ENCODE data around the gene FGF2. TPM values are rescaled to one million over a fixed set of nuclear protein-coding genes. Genes with fewer than 3 reads are reported as not detected.

The FGF2 gene
- 25.0 to 26.2 TPM (median 25.1 TPM) in 3 replicates for total RNA-seq
- long read RNA-seq, full-length matches to known transcripts = 6 of 11 reads
- long read RNA-seq, partial matches to known transcripts = 0 of 11 reads
- long read RNA-seq, other reads (novel, unspliced or antisense) = 5 of 11 reads

GRCh38 chr4:122826553-122827257 lies at the start of gene FGF2:
Gene FGF2 (plus strand): TSS chr4:122826831. CDS start chr4:122827175, 344 bp downstream.
- no peak for TF ChIP-seq CTCF (IDR thresholded peaks at IDR 0.05)
- peak within 1 kb of the TSS; percentile 85 for H3K4me3 Mint-ChIP-seq (ENCODE audit: unreplicated experiment)
- no peaks in the 10 kb centered on the region for H3K27me3 Mint-ChIP-seq (ENCODE audit: low read depth)
- peak; percentile 94 for DNase-seq (ENCODE audit: low spot score)
- H3K27ac Mint-ChIP-seq (ENCODE audit: unreplicated experiment) = peak within 1 kb of the TSS; percentile 77
- H3K9me3 Mint-ChIP-seq (ENCODE audit: low read depth) = no peaks in the 10 kb centered on the region
- peaks cover 42% of the 10 kb centered on the region for H3K4me1 Mint-ChIP-seq (ENCODE audit: low read depth)
- no peaks in the 10 kb centered on the region for H3K36me3 Mint-ChIP-seq (ENCODE audit: low read depth)

- no peak for DNase-seq (ENCODE audit: low spot score)
- Mint-ChIP-seq H3K27ac (ENCODE audit: unreplicated experiment) (peak overlapping the region; percentile 73), H3K9me3 (ENCODE audit: low read depth) (peaks cover 3% of the 10 kb centered on the region), H3K4me1 (ENCODE audit: low read depth) (peaks cover 35% of the 10 kb centered on the region), H3K36me3 (ENCODE audit: low read depth) (no peaks in the 10 kb centered on the region), H3K27me3 (ENCODE audit: low read depth) (no peaks in the 10 kb centered on the region), H3K4me3 (ENCODE audit: unreplicated experiment) (no peak overlapping the region)
- TF ChIP-seq CTCF (IDR thresholded peaks at IDR 0.05) = no peak
Observed at GRCh38 chr4:122776916-122777315, 49.7 kb upstream of the FGF2 start.

- Mint-ChIP-seq H3K4me1 (ENCODE audit: low read depth) (peaks cover 47% of the 10 kb centered on the region), H3K27me3 (ENCODE audit: low read depth) (no peaks in the 10 kb centered on the region), H3K27ac (ENCODE audit: unreplicated experiment) (peak overlapping the region; percentile 89), H3K36me3 (ENCODE audit: low read depth) (no peaks in the 10 kb centered on the region), H3K9me3 (ENCODE audit: low read depth) (peaks cover 3% of the 10 kb centered on the region), H3K4me3 (ENCODE audit: unreplicated experiment) (no peak overlapping the region)
- no peak for DNase-seq (ENCODE audit: low spot score)
- TF ChIP-seq CTCF (IDR thresholded peaks at IDR 0.05) = no peak
Observed at GRCh38 chr4:122777846-122778673, 48.6 kb upstream of the FGF2 start.

- no peak for DNase-seq (ENCODE audit: low spot score)
- H3K27ac Mint-ChIP-seq (ENCODE audit: unreplicated experiment) = no peak overlapping the region
- H3K4me3 Mint-ChIP-seq (ENCODE audit: unreplicated experiment) = no peak overlapping the region
- H3K36me3 Mint-ChIP-seq (ENCODE audit: low read depth) = no peaks in the 10 kb centered on the region
- no peak for TF ChIP-seq CTCF (IDR thresholded peaks at IDR 0.05)
- H3K9me3 Mint-ChIP-seq (ENCODE audit: low read depth) = peaks cover 3% of the 10 kb centered on the region
- peaks cover 53% of the 10 kb centered on the region for H3K4me1 Mint-ChIP-seq (ENCODE audit: low read depth)
- H3K27me3 Mint-ChIP-seq (ENCODE audit: low read depth) = no peaks in the 10 kb centered on the region
Observed at GRCh38 chr4:122781486-122781885, 45.1 kb upstream of the FGF2 start.
